H9 (cell line): ENCODE data around the gene RILPL2. TPM values are rescaled to one million over a fixed set of nuclear protein-coding genes. Genes with fewer than 3 reads are reported as not detected.

Source experiments
- DNase-seq: peaks from one replicate; pipeline ENCODE4 v3.0.0-alpha.2; 2017
- H2AFZ ChIP-seq: one replicate; pipeline ENCODE4 v1.6.1; 2013; ENCODE audit warnings: mild to moderate bottlenecking, low read length, control low read depth, moderate library complexity
- H2AK5ac ChIP-seq: 2 replicates; pipeline ENCODE4 v1.6.1; 2013; ENCODE audit warnings: low read length, control low read depth, mixed read lengths; ENCODE audit not compliant: insufficient read length
- H2BK120ac ChIP-seq: one replicate; pipeline ENCODE4 v1.6.1; 2013; ENCODE audit warnings: low read depth, mild to moderate bottlenecking, low read length, control low read depth, inconsistent platforms; ENCODE audit not compliant: poor library complexity, severe bottlenecking
- H2BK12ac ChIP-seq: 2 replicates; pipeline ENCODE4 v1.6.1; 2013; ENCODE audit warnings: low read length, control low read depth, mixed read lengths, low read depth; ENCODE audit not compliant: insufficient read length
- H2BK15ac ChIP-seq: 2 replicates; pipeline ENCODE4 v1.6.1; 2013; ENCODE audit warnings: low read depth, low read length, control low read depth
- H2BK20ac ChIP-seq: one replicate; pipeline ENCODE4 v1.6.1; 2013; ENCODE audit warnings: low read depth, mild to moderate bottlenecking, low read length, control low read depth, inconsistent platforms; ENCODE audit not compliant: poor library complexity, severe bottlenecking
- H2BK5ac ChIP-seq: 2 replicates; pipeline ENCODE4 v1.6.1; 2013; ENCODE audit warnings: low read length, control low read depth, mixed read lengths; ENCODE audit not compliant: insufficient read length
- H3K14ac ChIP-seq: 2 replicates; pipeline ENCODE4 v1.6.1; 2013; ENCODE audit warnings: low read length, control low read depth; ENCODE audit not compliant: insufficient read depth
- H3K18ac ChIP-seq: 2 replicates; pipeline ENCODE4 v1.6.1; 2013; ENCODE audit warnings: low read depth, mild to moderate bottlenecking, mixed read lengths, low read length, control low read depth; ENCODE audit not compliant: insufficient read length
- H3K23ac ChIP-seq: 2 replicates; pipeline ENCODE4 v1.6.1; 2013; ENCODE audit warnings: low read length, control low read depth, mixed read lengths, low read depth; ENCODE audit not compliant: insufficient read length
- H3K23me2 ChIP-seq: 2 replicates; pipeline ENCODE4 v1.6.1; 2013; ENCODE audit warnings: low read depth, mild to moderate bottlenecking, mixed read lengths, low read length, control low read depth; ENCODE audit not compliant: insufficient read length, poor library complexity, severe bottlenecking
- H3K27ac ChIP-seq: 2 replicates; pipeline ENCODE4 v1.5.1; 2013; ENCODE audit warnings: low read length, control low read depth, mixed read lengths, low read depth; ENCODE audit not compliant: insufficient read length
- H3K27me3 ChIP-seq: 2 replicates; pipeline ENCODE4 v1.6.1; 2013; ENCODE audit warnings: low read length, control low read depth, inconsistent platforms; ENCODE audit not compliant: insufficient read depth
- H3K4ac ChIP-seq: 2 replicates; pipeline ENCODE4 v1.6.1; 2013; ENCODE audit warnings: low read depth, mild to moderate bottlenecking, control low read depth, inconsistent platforms, low read length, moderate library complexity
- H3K4me1 ChIP-seq: 2 replicates; pipeline ENCODE4 v1.6.1; 2013; ENCODE audit warnings: low read length, control low read depth, inconsistent platforms; ENCODE audit not compliant: insufficient read depth
- H3K4me2 ChIP-seq: 2 replicates; pipeline ENCODE4 v1.6.1; 2013; ENCODE audit warnings: low read length, control low read depth, mixed read lengths; ENCODE audit not compliant: insufficient read length, insufficient read depth
- H3K56ac ChIP-seq: 2 replicates; pipeline ENCODE4 v1.6.1; 2013; ENCODE audit warnings: low read depth, mild to moderate bottlenecking, mixed read lengths, low read length, control low read depth; ENCODE audit not compliant: insufficient read length
- H3K79me1 ChIP-seq: 2 replicates; pipeline ENCODE4 v1.6.1; 2013; ENCODE audit warnings: low read depth, mild to moderate bottlenecking, moderate library complexity, low read length, control low read depth, inconsistent platforms; ENCODE audit not compliant: insufficient read depth, poor library complexity, severe bottlenecking
- H3K79me2 ChIP-seq: 2 replicates; pipeline ENCODE4 v1.6.1; 2013; ENCODE audit warnings: low read length, control low read depth, inconsistent platforms; ENCODE audit not compliant: insufficient read depth
- H3K9ac ChIP-seq: 2 replicates; pipeline ENCODE4 v1.6.1; 2013; ENCODE audit warnings: low read length, control low read depth, mixed read lengths; ENCODE audit not compliant: insufficient read length; ENCODE audit errors: extremely low read depth
- H3K9me3 ChIP-seq: one replicate; pipeline ENCODE4 v1.6.1; 2013; ENCODE audit warnings: low read depth, low read length, inconsistent platforms; ENCODE audit not compliant: control insufficient read depth
- H3T11ph ChIP-seq: one replicate; pipeline ENCODE4 v1.6.1; 2013; ENCODE audit warnings: mild to moderate bottlenecking, low read length, control low read depth, inconsistent platforms
- H4K20me1 ChIP-seq: one replicate; pipeline ENCODE4 v1.6.1; 2013; ENCODE audit not compliant: control insufficient read depth, insufficient read length, insufficient read depth
- H4K5ac ChIP-seq: 2 replicates; pipeline ENCODE4 v1.6.1; 2013; ENCODE audit warnings: low read depth, mild to moderate bottlenecking, mixed read lengths, low read length, control low read depth; ENCODE audit not compliant: insufficient read length
- H4K8ac ChIP-seq: replicated peaks from 2 replicates; pipeline ENCODE4 v1.6.1; 2013; ENCODE audit warnings: low read length, control low read depth, mixed read lengths, low read depth; ENCODE audit not compliant: insufficient read length
- H4K91ac ChIP-seq: 2 replicates; pipeline ENCODE4 v1.6.1; 2013; ENCODE audit warnings: low read depth, mild to moderate bottlenecking, moderate library complexity, mixed read lengths, low read length, control low read depth; ENCODE audit not compliant: insufficient read length
- H3K27ac Mint-ChIP-seq, 3 experiments: 2 replicates in 2 of 3; 3 replicates in 1 of 3; pipeline ENCODE4 v1.8.0; 2020 to 2021; ENCODE audit warnings: mixed read lengths in 3 of 3, mild to moderate bottlenecking in 1 of 3, moderate library complexity in 1 of 3
- H3K27me3 Mint-ChIP-seq: 2 replicates; pipeline ENCODE4 v1.8.0; 2021; ENCODE audit warnings: low read depth, mild to moderate bottlenecking, moderate library complexity, mixed read lengths
- H3K36me3 Mint-ChIP-seq, 3 experiments: 2 replicates in 2 of 3; 3 replicates in 1 of 3; pipeline ENCODE4 v1.8.0; 2020 to 2021; ENCODE audit warnings: low read depth in 3 of 3, mixed read lengths in 3 of 3; ENCODE audit not compliant: insufficient read depth in 1 of 3
- H3K4me1 Mint-ChIP-seq, 2 experiments: 2 replicates each; pipeline ENCODE4 v1.8.0; 2020; ENCODE audit warnings: mixed read lengths in 2 of 2
- H3K4me3 Mint-ChIP-seq, 2 experiments: 2 replicates in 1 of 2; 3 replicates in 1 of 2; pipeline ENCODE4 v1.8.0; 2020 to 2021; ENCODE audit warnings: mild to moderate bottlenecking in 2 of 2, mixed read lengths in 2 of 2, moderate library complexity in 1 of 2
- H3K9me3 Mint-ChIP-seq, 2 experiments: 2 replicates in 1 of 2; 3 replicates in 1 of 2; pipeline ENCODE4 v1.8.0; 2020; ENCODE audit warnings: mild to moderate bottlenecking in 2 of 2, mixed read lengths in 2 of 2, moderate library complexity in 1 of 2
- WGBS: extraction: QIAGEN DNeasy Blood & Tissue Kit; methylation state at CpG from one replicate; pipeline ENCODE4 v1.1.7; 2013; ENCODE audit warnings: missing lambda C conversion rate, low lambda C conversion rate, mixed read lengths; ENCODE audit not compliant: insufficient read length; ENCODE audit errors: extremely low coverage; 5-methylcytosine and 5-hydroxymethylcytosine counted together
- total RNA-seq: library from RNA; stranded (reverse); gene quantifications from 2 replicates; pipeline ENCODE4 v1.2.1, GENCODE V29; 2021
- TF ChIP-seq, protein P1 (sequence below): fragments of 200-600 bp; sonication (generic); conservative IDR thresholded peaks from 3 replicates; pipeline ENCODE4 v1.8.0; 2021; ENCODE audit warnings: antibody characterized with exemption, mild to moderate bottlenecking

Gene RILPL2
- total RNA-seq, 1 experiment from 2014 or later, result 1.4 TPM

DNA sequence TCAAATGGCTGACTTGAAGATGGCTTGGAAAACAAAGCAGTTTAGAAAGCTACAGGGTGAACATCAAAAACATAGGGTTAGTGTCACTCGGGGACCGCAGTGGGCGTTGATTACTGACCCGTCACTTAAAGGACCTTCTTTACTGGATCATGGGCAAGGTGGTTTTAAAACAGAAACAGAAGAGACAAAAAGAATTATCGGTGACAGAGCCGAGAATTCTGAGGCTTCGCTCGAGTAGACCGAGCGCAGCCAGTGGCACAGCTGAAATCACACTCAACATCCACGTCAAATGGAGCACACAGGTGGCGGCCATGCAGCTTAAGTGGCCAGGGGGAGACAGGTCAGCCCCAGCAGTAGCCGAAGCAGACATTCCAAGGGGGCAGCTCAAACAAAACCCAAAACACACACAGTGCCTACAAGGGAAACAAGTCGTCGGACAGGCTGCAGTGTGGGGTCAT, 38.8 kb upstream of the RILPL2 start:
- Histone ChIP-seq H3K4me2 (no peak overlapping the region), H3K14ac (no peak overlapping the region; the same call in 1 of the 2 replicates), H2BK120ac (no peak overlapping the region), H3K56ac (no peak overlapping the region), H2BK12ac (no peak overlapping the region), H3K23me2 (no peaks in the 10 kb centered on the region), H3K9ac (no peak overlapping the region), H3K79me2 (no peaks in the 10 kb centered on the region), H2BK15ac (no peak overlapping the region), H3K18ac (no peak overlapping the region), H4K20me1 (no peaks in the 10 kb centered on the region), H2BK20ac (no peak overlapping the region), H4K8ac (no peak overlapping the region), H3T11ph (no peak overlapping the region), H3K4ac (no peak overlapping the region), H3K27ac (no peak overlapping the region), H2AFZ (no peak overlapping the region), H3K9me3 (no peaks in the 10 kb centered on the region), H3K79me1 (no peaks in the 10 kb centered on the region), H3K27me3 (no peaks in the 10 kb centered on the region), H3K4me1 (no peaks in the 10 kb centered on the region), H3K23ac (no peak overlapping the region), H4K91ac (no peak overlapping the region), H4K5ac (no peak overlapping the region), H2BK5ac (no peak overlapping the region), H2AK5ac (no peak overlapping the region)
- Mint-ChIP-seq H3K27me3 (no peaks in the 10 kb centered on the region), H3K36me3 (peaks cover 2 to 21% (median 21%) of the 10 kb centered on the region in 3 experiments; a peak in 5 of 7 replicates), H3K4me3 (no peak overlapping the region), H3K27ac (peak overlapping the region in 2 of 3 experiments; percentile 12 to 19; a peak in 3 of 7 replicates), H3K4me1 (no peaks in the 10 kb centered on the region), H3K9me3 (no peaks in the 10 kb centered on the region)
- TF ChIP-seq, protein P1, sequence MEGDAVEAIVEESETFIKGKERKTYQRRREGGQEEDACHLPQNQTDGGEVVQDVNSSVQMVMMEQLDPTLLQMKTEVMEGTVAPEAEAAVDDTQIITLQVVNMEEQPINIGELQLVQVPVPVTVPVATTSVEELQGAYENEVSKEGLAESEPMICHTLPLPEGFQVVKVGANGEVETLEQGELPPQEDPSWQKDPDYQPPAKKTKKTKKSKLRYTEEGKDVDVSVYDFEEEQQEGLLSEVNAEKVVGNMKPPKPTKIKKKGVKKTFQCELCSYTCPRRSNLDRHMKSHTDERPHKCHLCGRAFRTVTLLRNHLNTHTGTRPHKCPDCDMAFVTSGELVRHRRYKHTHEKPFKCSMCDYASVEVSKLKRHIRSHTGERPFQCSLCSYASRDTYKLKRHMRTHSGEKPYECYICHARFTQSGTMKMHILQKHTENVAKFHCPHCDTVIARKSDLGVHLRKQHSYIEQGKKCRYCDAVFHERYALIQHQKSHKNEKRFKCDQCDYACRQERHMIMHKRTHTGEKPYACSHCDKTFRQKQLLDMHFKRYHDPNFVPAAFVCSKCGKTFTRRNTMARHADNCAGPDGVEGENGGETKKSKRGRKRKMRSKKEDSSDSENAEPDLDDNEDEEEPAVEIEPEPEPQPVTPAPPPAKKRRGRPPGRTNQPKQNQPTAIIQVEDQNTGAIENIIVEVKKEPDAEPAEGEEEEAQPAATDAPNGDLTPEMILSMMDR, result no peak
- no CpG with 5 or more reads among the region's 15 CpGs for whole genome bisulfite sequencing
- DNase-seq, result no peak
